Measurements from ENCODE around the gene ASAP3.

Gene ASAP3

GRCh38 chr1:23422241-23422877 is 61.6 kb downstream of the ASAP3 start:
- DNase-seq: peak; percentile 71

- DNase-seq: peak; percentile 89
These were observed 62.2 kb downstream of the ASAP3 start for GRCh38 chr1:23421753-23422240.

GRCh38 chr1:23421343-23421742 is 62.6 kb downstream of the ASAP3 start:
- DNase-seq: peak; percentile 60

- no peak for DNase-seq
These were observed 63.2 kb downstream of the ASAP3 start for GRCh38 chr1:23420778-23421177.

- DNase-seq: no peak
These were observed 64.8 kb downstream of the ASAP3 start for GRCh38 chr1:23419180-23419579.

- peak; percentile 87 for DNase-seq
These were observed 66.4 kb downstream of the ASAP3 start for GRCh38 chr1:23417570-23417969.

- DNase-seq: no peak
These were observed 67.0 kb downstream of the ASAP3 start for GRCh38 chr1:23416964-23417363.

GRCh38 chr1:23408797-23409290 is 75.1 kb downstream of the ASAP3 start:
- DNase-seq: no peak

- no peak for DNase-seq
These were observed 76.9 kb downstream of the ASAP3 start for GRCh38 chr1:23407016-23407630.

- DNase-seq: no peak
These were observed 78.0 kb downstream of the ASAP3 start for GRCh38 chr1:23405946-23406345.

- peak; percentile 98 for DNase-seq
These were observed 80.1 kb downstream of the ASAP3 start for GRCh38 chr1:23403735-23404486.

GRCh38 chr1:23403355-23403734 is 80.6 kb downstream of the ASAP3 start:
- DNase-seq: no peak

- DNase-seq: peak; percentile 91
These were observed 81.0 kb downstream of the ASAP3 start for GRCh38 chr1:23403038-23403336.

- DNase-seq: no peak
These were observed 81.5 kb downstream of the ASAP3 start for GRCh38 chr1:23402286-23403037.

- no peak for DNase-seq
These were observed 82.7 kb downstream of the ASAP3 start for GRCh38 chr1:23401313-23401712.

GRCh38 chr1:23400324-23401114 is 83.5 kb downstream of the ASAP3 start:
- peak; percentile 22 for DNase-seq

GRCh38 chr1:23399229-23399628 is 84.8 kb downstream of the ASAP3 start:
- DNase-seq: no peak

GRCh38 chr1:23397908-23398307 is 86.1 kb downstream of the ASAP3 start:
- no peak for DNase-seq

- no peak for DNase-seq
These were observed 87.6 kb downstream of the ASAP3 start for GRCh38 chr1:23396380-23396779.

- no peak for DNase-seq
These were observed 88.1 kb downstream of the ASAP3 start for GRCh38 chr1:23395849-23396248.

- no peak for DNase-seq
These were observed 88.7 kb downstream of the ASAP3 start for GRCh38 chr1:23395154-23395724.

- no peak for DNase-seq
These were observed 89.3 kb downstream of the ASAP3 start for GRCh38 chr1:23394684-23395083.

Measured in DMS53 (cell line).